H1 (cell line): ENCODE data around the gene ANGPTL5.

ENCODE experiments used
- ATF3 ChIP-seq: IDR thresholded peaks from 2 replicates; pipeline ENCODE4 v1.6.1; 2011; ENCODE audit warnings: low read depth, mild to moderate bottlenecking, low read length; ENCODE audit not compliant: insufficient read depth
- CTCF ChIP-seq, 3 experiments: IDR thresholded peaks; 1 replicate in 2 of 3; 2 replicates in 1 of 3; pipeline versions ENCODE4 v1.5.1 to v1.6.1; 2011; ENCODE audit warnings: low read length in 3 of 3, mild to moderate bottlenecking in 3 of 3, inconsistent platforms in 2 of 3, low read depth in 1 of 3, moderate library complexity in 1 of 3; ENCODE audit not compliant: insufficient read depth in 1 of 3; ENCODE audit errors: control extremely low read depth in 1 of 3
- EP300 ChIP-seq, 2 experiments: IDR thresholded peaks; 1 replicate in 1 of 2; 2 replicates in 1 of 2; pipeline ENCODE4 v1.6.1; 2011 to 2012; ENCODE audit warnings: low read depth in 2 of 2, low read length in 2 of 2, mild to moderate bottlenecking in 2 of 2, borderline replicate concordance in 1 of 2, inconsistent platforms in 1 of 2, moderate library complexity in 1 of 2
- HDAC2 ChIP-seq, 2 experiments: fragments of 300-600 bp in 1 of 2; sonication (generic) in 1 of 2; IDR thresholded peaks; 2 replicates each; pipeline ENCODE4 v1.6.1; 2011 to 2012; ENCODE audit warnings: low read depth in 2 of 2, low read length in 2 of 2, mild to moderate bottlenecking in 2 of 2, moderate library complexity in 2 of 2, borderline replicate concordance in 1 of 2, inconsistent platforms in 1 of 2
- JUND ChIP-seq: IDR thresholded peaks from 2 replicates; pipeline ENCODE4 v1.6.1; 2011; ENCODE audit warnings: mild to moderate bottlenecking, improper control_type of control experiment, low read length
- RAD21 ChIP-seq, 2 experiments: IDR thresholded peaks in 1 of 2; conservative IDR thresholded peaks in 1 of 2; 2 replicates each; pipeline ENCODE4 v1.6.1; 2011; ENCODE audit warnings: low read depth in 2 of 2, low read length in 2 of 2, improper control_type of control experiment in 1 of 2, inconsistent platforms in 1 of 2, mild to moderate bottlenecking in 1 of 2, moderate library complexity in 1 of 2
- RNF2 ChIP-seq: fragments of 200-900, 300-1000 bp; sonication (generic); IDR thresholded peaks from 2 replicates; pipeline ENCODE4 v1.7.1; 2016; ENCODE audit warnings: borderline replicate concordance, low read depth, mild to moderate bottlenecking, antibody characterized with exemption, low read length; ENCODE audit not compliant: poor library complexity, severe bottlenecking; ENCODE audit errors: missing control alignments
- TAF1 ChIP-seq: IDR thresholded peaks from 2 replicates; pipeline ENCODE4 v1.6.1; 2011; ENCODE audit warnings: mild to moderate bottlenecking, low read depth, low read length

GRCh38 chr11:101912823-101913284, 3.5 kb downstream of the ANGPTL5 start:
- TF ChIP-seq RAD21 (IDR thresholded peaks at IDR 0.05 in 1 of 2, conservative IDR thresholded peaks at IDR 0.05 in 1 of 2; ENCODE audit: low read depth in 2 of 2, low read length in 2 of 2) (peak; percentile 11 to 15; a peak in 2 of 4 replicates), JUND (no peak), CTCF (IDR thresholded peaks at IDR 0.05; ENCODE audit: control extremely low read depth in 1 of 3, insufficient read depth in 1 of 3, low read depth in 1 of 3, low read length in 3 of 3) (no peak), HDAC2 (IDR thresholded peaks at IDR 0.05; ENCODE audit: borderline replicate concordance in 1 of 2, low read depth in 2 of 2, low read length in 2 of 2) (no peak), RNF2 (no peak), TAF1 (no peak), ATF3 (no peak), EP300 (IDR thresholded peaks at IDR 0.05; ENCODE audit: borderline replicate concordance in 1 of 2, low read depth in 2 of 2, low read length in 2 of 2) (no peak)
